Hepatocyte (in vitro differentiated cells): Measurements from ENCODE around the gene IER3. TPM values are rescaled to one million over a fixed set of nuclear protein-coding genes. Genes with fewer than 3 reads are reported as not detected.
"Not testable (repeated sequence)": the region's sequence is repeated elsewhere in the genome, so short reads cannot be mapped to it uniquely, and the experiment has no call there.

ENCODE experiments used
- DNase-seq: peaks from one replicate; pipeline ENCODE4 v3.0.0-alpha.2; 2016; ENCODE audit warnings: low spot score
- H2AFZ ChIP-seq: fragments of 200-600 bp; sonication (generic); 2 replicates; pipeline ENCODE4 v1.6.0; 2016; ENCODE audit warnings: antibody characterized with exemption, mild to moderate bottlenecking
- H3K27ac ChIP-seq: fragments of 200-600 bp; sonication (generic); 2 replicates; pipeline ENCODE4 v1.5.1; 2016; ENCODE audit warnings: mild to moderate bottlenecking
- H3K27me3 ChIP-seq: fragments of 200-600 bp; sonication (generic); 2 replicates; pipeline ENCODE4 v1.6.1; 2016
- H3K36me3 ChIP-seq: fragments of 200-600 bp; sonication (generic); replicated peaks from 2 replicates; pipeline ENCODE4 v1.5.1; 2016; ENCODE audit warnings: low read depth; ENCODE audit not compliant: insufficient read depth
- H3K4me1 ChIP-seq: fragments of 200-600 bp; sonication (generic); 2 replicates; pipeline ENCODE4 v1.5.1; 2016; ENCODE audit warnings: mild to moderate bottlenecking, moderate library complexity; ENCODE audit not compliant: insufficient read depth
- H3K4me2 ChIP-seq: fragments of 200-600 bp; sonication (generic); 2 replicates; pipeline ENCODE4 v1.6.0; 2016
- H3K4me3 ChIP-seq: fragments of 200-600 bp; sonication (generic); 2 replicates; pipeline ENCODE4 v1.5.1; 2016; ENCODE audit warnings: mild to moderate bottlenecking
- H3K79me2 ChIP-seq: fragments of 200-600 bp; sonication (generic); 2 replicates; pipeline ENCODE4 v1.6.0; 2017; ENCODE audit warnings: mild to moderate bottlenecking
- H3K9me2 ChIP-seq: fragments of 200-600 bp; sonication (generic); replicated peaks from 2 replicates; pipeline ENCODE4 v1.6.0; 2017; ENCODE audit warnings: mild to moderate bottlenecking; ENCODE audit not compliant: insufficient read depth
- H3K9me3 ChIP-seq: fragments of 200-600 bp; sonication (generic); 2 replicates; pipeline ENCODE4 v1.5.1; 2016; ENCODE audit warnings: low read depth, mild to moderate bottlenecking
- H4K20me1 ChIP-seq: fragments of 200-600 bp; sonication (generic); 2 replicates; pipeline ENCODE4 v1.6.0; 2016; ENCODE audit warnings: mild to moderate bottlenecking; ENCODE audit not compliant: insufficient read depth, poor library complexity, severe bottlenecking
- CTCF ChIP-seq: fragments of 200-600 bp; sonication (generic); IDR thresholded peaks from 2 replicates; pipeline ENCODE4 v1.5.1; 2016; ENCODE audit warnings: antibody characterized with exemption, mild to moderate bottlenecking; ENCODE audit not compliant: poor library complexity
- EZH2 ChIP-seq: fragments of 200-600 bp; sonication (generic); IDR thresholded peaks from 2 replicates; pipeline ENCODE4 v1.6.1; 2016; ENCODE audit warnings: antibody characterized with exemption, mild to moderate bottlenecking, borderline replicate concordance
- EZH2phosphoT487 ChIP-seq: fragments of 200-600 bp; sonication (generic); IDR thresholded peaks from one replicate; pipeline ENCODE4 v1.6.1; 2018; ENCODE audit warnings: antibody characterized with exemption, mild to moderate bottlenecking, low read depth, moderate library complexity; ENCODE audit not compliant: unreplicated experiment, severe bottlenecking
- WGBS: methylation state at CpG from one replicate; pipeline ENCODE4 v1.1.6; 2016; ENCODE audit warnings: low lambda C conversion rate; ENCODE audit errors: missing lambda C conversion rate; 5-methylcytosine and 5-hydroxymethylcytosine counted together
- polyA plus RNA-seq: library from polyadenylated mRNA; unstranded; fragments of >200 nt; fragmentation: Nextera tagmentation; extraction: Ambion mirVana; gene quantifications from 2 replicates; pipeline ENCODE4 v1.2.1, GENCODE V29; 2016
- total RNA-seq: library from RNA; depleted of rRNA; stranded (reverse); fragments of >200 nt; gene quantifications from 2 replicates; pipeline ENCODE4 v1.2.3, GENCODE V29; 2014

IER3 gene
- total and polyA plus RNA-seq, 2 experiments from 2014 or later = 159 to 193 TPM

GRCh38 chr6:30722280-30723112 lies 21.9 kb downstream of the IER3 start:
- TF ChIP-seq EZH2phosphoT487 = no peak
- TF ChIP-seq EZH2 = no peak
- peak; percentile 94 for TF ChIP-seq CTCF
- Histone ChIP-seq H3K9me3 (no peaks in the 10 kb centered on the region), H3K27ac (peak overlapping the region; percentile 92), H3K4me2 (peak overlapping the region; percentile 90), H4K20me1 (peaks cover 46% of the 10 kb centered on the region), H3K79me2 (peaks cover 63% of the 10 kb centered on the region), H3K9me2 (no peaks in the 10 kb centered on the region), H3K4me1 (peaks cover 13% of the 10 kb centered on the region), H2AFZ (no peak overlapping the region), H3K27me3 (no peaks in the 10 kb centered on the region), H3K36me3 (no peaks in the 10 kb centered on the region), H3K4me3 (peak overlapping the region; percentile 72)
- 12% methylated on average over 27 of the region's 27 CpGs for WGBS
- peak; percentile 84 for DNase-seq

- Histone ChIP-seq H4K20me1 (peaks cover 46% of the 10 kb centered on the region), H3K27ac (peak overlapping the region; percentile 92), H3K4me3 (peak overlapping the region; percentile 72), H3K4me1 (peaks cover 13% of the 10 kb centered on the region), H3K79me2 (peaks cover 63% of the 10 kb centered on the region), H3K4me2 (peak overlapping the region; percentile 90)
- H3K36me3 ChIP-seq, H3K9me3 ChIP-seq, H3K27me3 ChIP-seq, H2AFZ ChIP-seq, H3K9me2 ChIP-seq: not testable (repeated sequence)
- peak; percentile 46 for DNase-seq
- WGBS = 3% methylated on average over 10 of the region's 10 CpGs
These were observed 22.4 kb downstream of the IER3 start for GRCh38 chr6:30722025-30722279.

- Histone ChIP-seq H3K36me3 (no peaks in the 10 kb centered on the region), H3K4me2 (peak overlapping the region; percentile 90), H3K9me2 (no peaks in the 10 kb centered on the region), H3K4me1 (peaks cover 13% of the 10 kb centered on the region), H3K27me3 (no peaks in the 10 kb centered on the region), H3K79me2 (peaks cover 67% of the 10 kb centered on the region), H4K20me1 (peaks cover 46% of the 10 kb centered on the region), H2AFZ (peak overlapping the region; percentile 36), H3K4me3 (peak overlapping the region; percentile 81), H3K27ac (peak overlapping the region; percentile 99), H3K9me3 (no peaks in the 10 kb centered on the region)
- WGBS = 2% methylated on average over 27 of the region's 71 CpGs
- peak; percentile 98 for DNase-seq
- TF ChIP-seq CTCF = peak; percentile 39
- no peak for TF ChIP-seq EZH2phosphoT487
These were observed 22.9 kb downstream of the IER3 start for GRCh38 chr6:30721198-30722024.

- Histone ChIP-seq H3K27me3 (no peaks in the 10 kb centered on the region), H3K9me2 (no peaks in the 10 kb centered on the region), H3K4me1 (peaks cover 13% of the 10 kb centered on the region), H3K36me3 (no peaks in the 10 kb centered on the region), H3K4me2 (peak overlapping the region; percentile 64), H4K20me1 (peaks cover 42% of the 10 kb centered on the region), H3K79me2 (peaks cover 65% of the 10 kb centered on the region), H3K27ac (peak overlapping the region; percentile 99), H2AFZ (peak overlapping the region; percentile 36), H3K9me3 (no peaks in the 10 kb centered on the region), H3K4me3 (peak overlapping the region; percentile 81)
- WGBS = under 1% methylated on average over 19 of the region's 29 CpGs
- DNase-seq = peak; percentile 77
- no peak for TF ChIP-seq CTCF
- no peak for TF ChIP-seq EZH2
- TF ChIP-seq EZH2phosphoT487 = no peak
These were observed 23.6 kb downstream of the IER3 start for GRCh38 chr6:30720738-30721197.
